ENCODE measurements around the gene AHDC1.

The AHDC1 gene

GRCh38 chr1:27572019-27572678 lies 31.8 kb downstream of the AHDC1 start:
- Histone ChIP-seq H4K20me1 (ENCODE audit: insufficient read depth, low read length) (no peaks in the 10 kb centered on the region), H3K4me3 (ENCODE audit: low read length) (no peak overlapping the region), H3K9ac (ENCODE audit: low read length) (no peak overlapping the region), H3K9me3 (replicated peaks; ENCODE audit: insufficient read depth, low read length) (no peaks in the 10 kb centered on the region), H3K27ac (ENCODE audit: low read length) (no peak overlapping the region), H3F3A (ENCODE audit: insufficient read depth, low read length) (no peaks in the 10 kb centered on the region), H3K79me2 (ENCODE audit: low read length) (no peaks in the 10 kb centered on the region), H3K9me2 (replicated peaks; ENCODE audit: insufficient read depth, low read length) (no peaks in the 10 kb centered on the region), H3K36me3 (replicated peaks; ENCODE audit: insufficient read depth, low read length) (no peaks in the 10 kb centered on the region), H2AFZ (ENCODE audit: low read length) (no peak overlapping the region), H3K4me1 (ENCODE audit: low read length) (peaks cover 12% of the 10 kb centered on the region), H3K4me2 (ENCODE audit: low read depth, low read length) (no peak overlapping the region), H3K27me3 (replicated peaks; ENCODE audit: insufficient read depth, low read length) (no peaks in the 10 kb centered on the region)
- TF ChIP-seq CTCF (IDR thresholded peaks at IDR 0.05; ENCODE audit: low read length), result no peak
- no peak for TF ChIP-seq EZH2 (optimal IDR thresholded peaks at IDR 0.05; ENCODE audit: low read depth, low read length)
- TF ChIP-seq EZH2phosphoT487 (IDR thresholded peaks at IDR 0.05; ENCODE audit: low read length), result no peak
- no peak for DNase-seq

- Histone ChIP-seq H3F3A (ENCODE audit: insufficient read depth, low read length) (no peaks in the 10 kb centered on the region), H3K27ac (ENCODE audit: low read length) (no peak overlapping the region), H3K79me2 (ENCODE audit: low read length) (no peaks in the 10 kb centered on the region), H3K4me2 (ENCODE audit: low read depth, low read length) (no peak overlapping the region), H3K4me3 (ENCODE audit: low read length) (no peak overlapping the region), H3K9me2 (replicated peaks; ENCODE audit: insufficient read depth, low read length) (no peaks in the 10 kb centered on the region), H3K36me3 (replicated peaks; ENCODE audit: insufficient read depth, low read length) (no peaks in the 10 kb centered on the region), H3K9ac (ENCODE audit: low read length) (no peak overlapping the region), H2AFZ (ENCODE audit: low read length) (no peak overlapping the region), H4K20me1 (ENCODE audit: insufficient read depth, low read length) (no peaks in the 10 kb centered on the region), H3K9me3 (replicated peaks; ENCODE audit: insufficient read depth, low read length) (no peaks in the 10 kb centered on the region), H3K27me3 (replicated peaks; ENCODE audit: insufficient read depth, low read length) (no peaks in the 10 kb centered on the region), H3K4me1 (ENCODE audit: low read length) (peaks cover 12% of the 10 kb centered on the region)
- DNase-seq, result no peak
- TF ChIP-seq CTCF (IDR thresholded peaks at IDR 0.05; ENCODE audit: low read length) (no peak), EZH2phosphoT487 (IDR thresholded peaks at IDR 0.05; ENCODE audit: low read length) (no peak), EZH2 (optimal IDR thresholded peaks at IDR 0.05; ENCODE audit: low read depth, low read length) (no peak)
Observed at GRCh38 chr1:27571439-27572018, 32.4 kb downstream of the AHDC1 start.

GRCh38 chr1:27570784-27571183 lies 33.2 kb downstream of the AHDC1 start:
- no peaks in the 10 kb centered on the region for H4K20me1 ChIP-seq (ENCODE audit: insufficient read depth, low read length)
- no peak for DNase-seq
- no peaks in the 10 kb centered on the region for H3K9me2 ChIP-seq (replicated peaks; ENCODE audit: insufficient read depth, low read length)
- no peaks in the 10 kb centered on the region for H3K27me3 ChIP-seq (replicated peaks; ENCODE audit: insufficient read depth, low read length)
- no peak overlapping the region for H3K9ac ChIP-seq (ENCODE audit: low read length)
- no peak overlapping the region for H2AFZ ChIP-seq (ENCODE audit: low read length)
- H3K79me2 ChIP-seq (ENCODE audit: low read length), result no peaks in the 10 kb centered on the region
- TF ChIP-seq EZH2 (optimal IDR thresholded peaks at IDR 0.05; ENCODE audit: low read depth, low read length), result no peak
- no peak for TF ChIP-seq CTCF (IDR thresholded peaks at IDR 0.05; ENCODE audit: low read length)
- no peak for TF ChIP-seq EZH2phosphoT487 (IDR thresholded peaks at IDR 0.05; ENCODE audit: low read length)
- H3K4me1 ChIP-seq (ENCODE audit: low read length), result peaks cover 6% of the 10 kb centered on the region
- H3K4me2 ChIP-seq (ENCODE audit: low read depth, low read length), result no peak overlapping the region
- no peaks in the 10 kb centered on the region for H3K36me3 ChIP-seq (replicated peaks; ENCODE audit: insufficient read depth, low read length)
- no peak overlapping the region for H3K27ac ChIP-seq (ENCODE audit: low read length)
- no peak overlapping the region for H3K4me3 ChIP-seq (ENCODE audit: low read length)
- no peaks in the 10 kb centered on the region for H3K9me3 ChIP-seq (replicated peaks; ENCODE audit: insufficient read depth, low read length)
- H3F3A ChIP-seq (ENCODE audit: insufficient read depth, low read length), result no peaks in the 10 kb centered on the region

All from MM.1S (cell line).